Panc1 (cell line): ENCODE measurements around the gene PIK3AP1. TPM values are rescaled to one million over a fixed set of nuclear protein-coding genes. Genes with fewer than 3 reads are reported as not detected.

Experiments used
- ATAC-seq: fragments of 200-7000 bp; cut with Tn5 transposase; 2 replicates; pipeline ENCODE4 v1.9.1; 2020; ENCODE audit warnings: mild to moderate bottlenecking, moderate library complexity
- BruUV-seq: library from RNA; stranded (reverse); fragments of 400-500 nt; replicated peaks from 2 replicates; lab custom pipeline; 2021; lab: Mats Ljungman, UMichigan
- CTCF ChIA-PET: fragments of 300-600 bp; sonication (Branson Sonifier 250); formaldehyde crosslinking; loops from one replicate; lab custom pipeline; 2022; ENCODE audit warnings: antibody characterized with exemption; lab: Charles Lee
- POLR2A ChIA-PET: fragments of 300-600 bp; sonication (Branson Sonifier 250); formaldehyde crosslinking; loops from one replicate; lab custom pipeline; 2022; ENCODE audit warnings: antibody characterized with exemption; lab: Charles Lee
- DNase-seq: peaks from one replicate; pipeline ENCODE4 v3.0.0-alpha.2; 2010; ENCODE audit warnings: low read depth, low spot score
- H3K27ac ChIP-seq: 2 replicates; pipeline ENCODE4 v1.5.1; 2011; ENCODE audit warnings: mild to moderate bottlenecking, low read length, inconsistent platforms
- H3K27me3 ChIP-seq: fragments of 200-500 bp; sonication (Bioruptor generic); 2 replicates; pipeline ENCODE4 v1.6.0; 2014; ENCODE audit warnings: low read length, inconsistent platforms; ENCODE audit not compliant: control insufficient read depth, insufficient read depth
- H3K36me3 ChIP-seq: fragments of 200-500 bp; sonication (Bioruptor generic); 2 replicates; pipeline ENCODE4 v1.5.1; 2014; ENCODE audit warnings: inconsistent platforms, mild to moderate bottlenecking, low read length, moderate library complexity; ENCODE audit not compliant: control insufficient read depth, insufficient read depth
- H3K4me1 ChIP-seq: 2 replicates; pipeline ENCODE4 v1.5.1; 2011; ENCODE audit warnings: inconsistent platforms, mild to moderate bottlenecking, low read length, moderate library complexity; ENCODE audit not compliant: control insufficient read depth, insufficient read depth
- H3K4me3 ChIP-seq, 2 experiments: 2 replicates each; pipeline ENCODE4 v1.5.1; 2011 to 2012; ENCODE audit warnings: low read depth in 2 of 2, low read length in 2 of 2, mild to moderate bottlenecking in 2 of 2, inconsistent platforms in 1 of 2, moderate library complexity in 1 of 2
- H3K9me3 ChIP-seq: fragments of 200-500 bp; sonication (Bioruptor generic); 2 replicates; pipeline ENCODE4 v1.5.1; 2014; ENCODE audit warnings: low read depth, mild to moderate bottlenecking, inconsistent platforms, low read length, moderate library complexity; ENCODE audit not compliant: control insufficient read depth, insufficient read depth
- CTCF ChIP-seq: fragments of 450-650 bp; IDR thresholded peaks from 2 replicates; pipeline ENCODE4 v1.5.1; 2017; ENCODE audit warnings: mild to moderate bottlenecking
- POLR2AphosphoS5 ChIP-seq: IDR thresholded peaks from 2 replicates; pipeline ENCODE4 v1.6.1; 2012; ENCODE audit warnings: mild to moderate bottlenecking, low read depth, low read length, moderate library complexity
- REST ChIP-seq, 2 experiments: IDR thresholded peaks; 2 replicates each; pipeline ENCODE4 v1.6.1; 2011 to 2012; ENCODE audit warnings: low read depth in 2 of 2, control low read depth in 1 of 2, low read length in 1 of 2, mild to moderate bottlenecking in 1 of 2, moderate library complexity in 1 of 2; ENCODE audit not compliant: insufficient read depth in 1 of 2
- SIN3A ChIP-seq: IDR thresholded peaks from 2 replicates; pipeline ENCODE4 v1.6.1; 2012; ENCODE audit warnings: low read depth, mild to moderate bottlenecking, low read length, moderate library complexity, borderline replicate concordance; ENCODE audit not compliant: insufficient read depth
- TCF7L2 ChIP-seq: IDR thresholded peaks from 2 replicates; pipeline ENCODE4 v1.6.1; 2011; ENCODE audit warnings: mild to moderate bottlenecking, low read depth, low read length, inconsistent platforms
- in situ Hi-C: cut with HindIII; loops from 2 replicates; pipeline ENCODE4 v1.10.0; 2016; ENCODE audit warnings: low sequenced_read_pairs, low pct_unique_long_range_greater_than_20kb
- intact Hi-C: fragments of 100-400 bp; cut with micrococcal nuclease; formaldehyde crosslinking; loops from one replicate; pipeline ENCODE4 v1.10.0; 2022; ENCODE audit not compliant: unreplicated experiment
- total RNA-seq: library from RNA; stranded (reverse); gene quantifications from one replicate; pipeline ENCODE4 v1.2.1, GENCODE V29; 2021; ENCODE audit not compliant: unreplicated experiment

Gene PIK3AP1
- total RNA-seq, 1 experiment from 2014 or later: 2.6 TPM

- ChIA-PET CTCF (no interaction called here), POLR2A (no interaction called here)
- no peak overlapping the region for H3K27ac ChIP-seq
- no peak for TF ChIP-seq POLR2AphosphoS5
- no TSS peak for BruUV-seq
- no peak overlapping the region for H3K4me3 ChIP-seq
- no peaks in the 10 kb centered on the region for H3K27me3 ChIP-seq
- in situ Hi-C loops: no loop called here
- H3K36me3 ChIP-seq: peaks cover 13% of the 10 kb centered on the region; the same call in 1 of the 2 replicates
- H3K9me3 ChIP-seq: no peaks in the 10 kb centered on the region
- DNase-seq: no peak
- intact Hi-C loops: no loop called here
- ATAC-seq: no peak
- H3K4me1 ChIP-seq: peaks cover 25% of the 10 kb centered on the region
Measured at GRCh38 chr10:96578633-96579032, 141.7 kb downstream of the PIK3AP1 start.

- no TSS peak for BruUV-seq
- CTCF ChIA-PET: no interaction called here
Measured at GRCh38 chr10:96578022-96578421, 142.3 kb downstream of the PIK3AP1 start.

More at GRCh38 chr10:96578022-96578421, 142.3 kb downstream of the PIK3AP1 start:
- ATAC-seq (no peak), DNase-seq (no peak)
- no peak for TF ChIP-seq CTCF
- TF ChIP-seq POLR2AphosphoS5: no peak
- TF ChIP-seq TCF7L2: no peak
- no peak for TF ChIP-seq REST (IDR thresholded peaks at IDR 0.05; ENCODE audit: insufficient read depth in 1 of 2, low read depth in 2 of 2, low read length in 1 of 2)
- TF ChIP-seq SIN3A: no peak
- POLR2A ChIA-PET: no interaction called here
- Histone ChIP-seq H3K27me3 (no peaks in the 10 kb centered on the region), H3K36me3 (peaks cover 13% of the 10 kb centered on the region; the same call in 1 of the 2 replicates), H3K9me3 (no peaks in the 10 kb centered on the region), H3K27ac (no peak overlapping the region), H3K4me3 (no peak overlapping the region), H3K4me1 (peaks cover 21% of the 10 kb centered on the region)
- in situ Hi-C loops (no loop called here), intact Hi-C loops (no loop called here)
